Muscle layer of duodenum (tissue), 2 donors: Measurements from ENCODE around the gene SNX12.
"Not testable (repeated sequence)": the region's sequence is repeated elsewhere in the genome, so short reads cannot be mapped to it uniquely, and the experiment has no call there.

ENCODE experiments used
- H3K27ac ChIP-seq: one replicate; pipeline ENCODE4 v1.7.0; 2013; ENCODE audit warnings: mild to moderate bottlenecking, low read length
- H3K27me3 ChIP-seq: one replicate; pipeline ENCODE4 v1.7.0; 2013; ENCODE audit warnings: low read depth, mild to moderate bottlenecking, control low read depth, low read length
- H3K36me3 ChIP-seq, 2 donors: one replicate each; pipeline ENCODE4 v1.7.0; 2013; ENCODE audit warnings: low read length in 2 of 2, control low read depth in 1 of 2, mild to moderate bottlenecking in 1 of 2; ENCODE audit not compliant: insufficient read depth in 2 of 2, control insufficient read depth in 1 of 2
- H3K4me1 ChIP-seq, 2 donors: one replicate each; pipeline ENCODE4 v1.7.0; 2013; ENCODE audit warnings: low read length in 2 of 2, mild to moderate bottlenecking in 2 of 2, control low read depth in 1 of 2, moderate library complexity in 1 of 2; ENCODE audit not compliant: insufficient read depth in 2 of 2, control insufficient read depth in 1 of 2
- H3K4me3 ChIP-seq, 2 donors: one replicate each; pipeline ENCODE4 v1.7.0; 2013; ENCODE audit warnings: low read length in 2 of 2, low read depth in 1 of 2, mild to moderate bottlenecking in 1 of 2
- H3K9me3 ChIP-seq, 2 donors: one replicate each; pipeline ENCODE4 v1.7.0; 2013; ENCODE audit warnings: low read length in 2 of 2, control low read depth in 1 of 2, mild to moderate bottlenecking in 1 of 2; ENCODE audit not compliant: control insufficient read depth in 1 of 2
- donor health status: healthy.

SNX12 gene

GRCh38 chrX:71047891-71048290, 20.2 kb downstream of the SNX12 start:
- not testable (repeated sequence) for H3K36me3 ChIP-seq, H3K27me3 ChIP-seq, H3K4me1 ChIP-seq, H3K4me3 ChIP-seq, H3K27ac ChIP-seq, H3K9me3 ChIP-seq

GRCh38 chrX:71017396-71017939, 50.7 kb downstream of the SNX12 start:
- H3K4me1 ChIP-seq, result no peaks in the 10 kb centered on the region
- H3K27ac ChIP-seq, result no peak overlapping the region
- no peaks in the 10 kb centered on the region for H3K27me3 ChIP-seq
- H3K4me3 ChIP-seq, result no peak overlapping the region
- no peaks in the 10 kb centered on the region for H3K9me3 ChIP-seq
- H3K36me3 ChIP-seq, result no peaks in the 10 kb centered on the region
